HL-60 (cell line): ENCODE results near the gene DHRS1.

Source experiments
- DNase-seq, 2 experiments: peaks; one replicate each; pipeline ENCODE4 v3.0.0-alpha.2; 2010 to 2020; ENCODE audit warnings: low read depth in 1 of 2, low spot score in 1 of 2
- H3K27ac ChIP-seq: fragments of 250-450 bp; sonication (Bioruptor Pico); replicated peaks from 2 replicates; pipeline ENCODE4 v1.5.1; 2020; ENCODE audit warnings: mild to moderate bottlenecking, moderate library complexity
- H3K27me3 ChIP-seq: fragments of 250-450 bp; sonication (Bioruptor Pico); 2 replicates; pipeline ENCODE4 v1.5.1; 2021; ENCODE audit warnings: mild to moderate bottlenecking, moderate library complexity; ENCODE audit not compliant: insufficient read depth, poor library complexity, severe bottlenecking
- H3K4me3 ChIP-seq: replicated peaks from 2 replicates; pipeline ENCODE4 v1.5.1; 2011; ENCODE audit warnings: mild to moderate bottlenecking, control low read depth, low read length; ENCODE audit not compliant: insufficient read depth
- GABPA ChIP-seq: IDR thresholded peaks from 2 replicates; pipeline ENCODE4 v1.6.1; 2012; ENCODE audit warnings: low read depth
- POLR2AphosphoS5 ChIP-seq: IDR thresholded peaks from 2 replicates; pipeline ENCODE4 v1.6.1; 2012; ENCODE audit warnings: low read depth
- SPI1 ChIP-seq: IDR thresholded peaks from 2 replicates; pipeline ENCODE4 v1.6.1; 2012; ENCODE audit warnings: low read depth, mild to moderate bottlenecking, borderline replicate concordance
- TF ChIP-seq, protein P1 (sequence below): IDR thresholded peaks from 2 replicates; pipeline ENCODE4 v1.6.1; 2012; ENCODE audit warnings: low read depth; ENCODE audit not compliant: insufficient replicate concordance
- TF ChIP-seq, protein P2 (sequence below): IDR thresholded peaks from one replicate; pipeline ENCODE4 v1.5.1; 2011; ENCODE audit warnings: low read length, control low read depth, inconsistent platforms; ENCODE audit not compliant: insufficient read depth

Gene DHRS1

DNA sequence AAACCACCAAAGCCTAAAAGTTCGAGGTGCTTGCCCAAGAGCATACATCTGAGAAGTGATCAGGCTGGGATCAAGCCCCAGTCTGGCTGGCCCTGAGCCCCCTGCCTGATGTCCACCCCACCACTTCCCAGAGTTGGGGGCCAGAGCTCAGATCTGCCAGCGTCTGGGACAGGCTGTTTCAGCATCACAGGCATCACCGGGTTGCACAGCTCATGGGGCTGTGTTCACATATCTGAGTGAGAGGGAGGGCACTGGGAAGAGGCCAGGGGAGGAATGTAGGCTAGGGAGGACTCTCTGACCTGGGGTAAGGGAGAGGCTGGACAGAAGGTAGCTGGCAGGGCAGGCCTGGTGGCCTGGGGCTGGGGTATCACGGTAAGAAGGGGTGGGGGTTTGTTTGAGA, 42.6 kb downstream of the DHRS1 start:
- H3K27ac ChIP-seq = no peak overlapping the region
- H3K27me3 ChIP-seq = no peaks in the 10 kb centered on the region
- H3K4me3 ChIP-seq = no peak overlapping the region
- TF ChIP-seq, protein P1, sequence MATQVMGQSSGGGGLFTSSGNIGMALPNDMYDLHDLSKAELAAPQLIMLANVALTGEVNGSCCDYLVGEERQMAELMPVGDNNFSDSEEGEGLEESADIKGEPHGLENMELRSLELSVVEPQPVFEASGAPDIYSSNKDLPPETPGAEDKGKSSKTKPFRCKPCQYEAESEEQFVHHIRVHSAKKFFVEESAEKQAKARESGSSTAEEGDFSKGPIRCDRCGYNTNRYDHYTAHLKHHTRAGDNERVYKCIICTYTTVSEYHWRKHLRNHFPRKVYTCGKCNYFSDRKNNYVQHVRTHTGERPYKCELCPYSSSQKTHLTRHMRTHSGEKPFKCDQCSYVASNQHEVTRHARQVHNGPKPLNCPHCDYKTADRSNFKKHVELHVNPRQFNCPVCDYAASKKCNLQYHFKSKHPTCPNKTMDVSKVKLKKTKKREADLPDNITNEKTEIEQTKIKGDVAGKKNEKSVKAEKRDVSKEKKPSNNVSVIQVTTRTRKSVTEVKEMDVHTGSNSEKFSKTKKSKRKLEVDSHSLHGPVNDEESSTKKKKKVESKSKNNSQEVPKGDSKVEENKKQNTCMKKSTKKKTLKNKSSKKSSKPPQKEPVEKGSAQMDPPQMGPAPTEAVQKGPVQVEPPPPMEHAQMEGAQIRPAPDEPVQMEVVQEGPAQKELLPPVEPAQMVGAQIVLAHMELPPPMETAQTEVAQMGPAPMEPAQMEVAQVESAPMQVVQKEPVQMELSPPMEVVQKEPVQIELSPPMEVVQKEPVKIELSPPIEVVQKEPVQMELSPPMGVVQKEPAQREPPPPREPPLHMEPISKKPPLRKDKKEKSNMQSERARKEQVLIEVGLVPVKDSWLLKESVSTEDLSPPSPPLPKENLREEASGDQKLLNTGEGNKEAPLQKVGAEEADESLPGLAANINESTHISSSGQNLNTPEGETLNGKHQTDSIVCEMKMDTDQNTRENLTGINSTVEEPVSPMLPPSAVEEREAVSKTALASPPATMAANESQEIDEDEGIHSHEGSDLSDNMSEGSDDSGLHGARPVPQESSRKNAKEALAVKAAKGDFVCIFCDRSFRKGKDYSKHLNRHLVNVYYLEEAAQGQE = no peak
- no peak for TF ChIP-seq SPI1
- TF ChIP-seq, protein P2, sequence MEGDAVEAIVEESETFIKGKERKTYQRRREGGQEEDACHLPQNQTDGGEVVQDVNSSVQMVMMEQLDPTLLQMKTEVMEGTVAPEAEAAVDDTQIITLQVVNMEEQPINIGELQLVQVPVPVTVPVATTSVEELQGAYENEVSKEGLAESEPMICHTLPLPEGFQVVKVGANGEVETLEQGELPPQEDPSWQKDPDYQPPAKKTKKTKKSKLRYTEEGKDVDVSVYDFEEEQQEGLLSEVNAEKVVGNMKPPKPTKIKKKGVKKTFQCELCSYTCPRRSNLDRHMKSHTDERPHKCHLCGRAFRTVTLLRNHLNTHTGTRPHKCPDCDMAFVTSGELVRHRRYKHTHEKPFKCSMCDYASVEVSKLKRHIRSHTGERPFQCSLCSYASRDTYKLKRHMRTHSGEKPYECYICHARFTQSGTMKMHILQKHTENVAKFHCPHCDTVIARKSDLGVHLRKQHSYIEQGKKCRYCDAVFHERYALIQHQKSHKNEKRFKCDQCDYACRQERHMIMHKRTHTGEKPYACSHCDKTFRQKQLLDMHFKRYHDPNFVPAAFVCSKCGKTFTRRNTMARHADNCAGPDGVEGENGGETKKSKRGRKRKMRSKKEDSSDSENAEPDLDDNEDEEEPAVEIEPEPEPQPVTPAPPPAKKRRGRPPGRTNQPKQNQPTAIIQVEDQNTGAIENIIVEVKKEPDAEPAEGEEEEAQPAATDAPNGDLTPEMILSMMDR = no peak
- no peak for DNase-seq

DNA sequence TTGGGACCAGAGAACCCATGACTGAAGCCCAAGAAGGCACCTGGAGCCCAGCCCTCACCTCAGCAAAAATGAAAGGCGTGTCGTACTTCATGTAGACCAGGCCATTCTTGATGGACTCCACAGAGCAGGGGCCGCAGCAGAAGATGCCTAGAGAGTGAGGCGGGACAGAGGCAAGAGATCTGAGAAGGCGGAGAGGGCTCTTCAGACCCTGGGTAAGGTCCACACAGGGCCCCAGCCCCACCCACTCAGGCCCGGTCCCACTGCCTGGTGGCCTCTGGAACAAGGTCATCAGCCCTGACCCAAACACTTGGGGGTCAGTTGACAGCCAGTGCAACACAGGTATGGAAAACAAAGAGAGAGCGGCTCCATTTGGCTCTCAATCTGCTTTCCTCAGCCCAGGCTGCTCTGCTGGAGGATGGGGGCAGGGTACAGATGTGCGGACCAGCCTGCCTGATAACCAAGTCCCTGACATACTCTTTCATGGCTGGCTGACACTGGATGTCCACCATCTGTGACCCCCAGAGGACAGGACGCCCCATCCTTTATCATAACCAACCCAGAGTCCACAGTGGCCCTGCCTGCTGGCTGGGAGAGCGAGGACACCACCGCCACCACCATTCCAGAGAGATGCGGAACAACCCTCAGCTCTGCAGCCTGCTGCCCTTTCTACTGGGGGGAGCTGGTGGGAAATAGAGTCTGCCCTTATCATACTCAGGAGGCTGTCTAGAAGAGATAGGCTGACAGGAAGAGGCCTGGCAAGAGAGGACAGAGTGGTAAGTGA, 43.5 kb downstream of the DHRS1 start:
- Histone ChIP-seq H3K27me3 (no peaks in the 10 kb centered on the region), H3K27ac (no peak overlapping the region), H3K4me3 (no peak overlapping the region)
- no peak for DNase-seq
- TF ChIP-seq, protein P2 = no peak
- TF ChIP-seq GABPA (no peak), POLR2AphosphoS5 (no peak), SPI1 (no peak)
- TF ChIP-seq, protein P1 = no peak

DNA sequence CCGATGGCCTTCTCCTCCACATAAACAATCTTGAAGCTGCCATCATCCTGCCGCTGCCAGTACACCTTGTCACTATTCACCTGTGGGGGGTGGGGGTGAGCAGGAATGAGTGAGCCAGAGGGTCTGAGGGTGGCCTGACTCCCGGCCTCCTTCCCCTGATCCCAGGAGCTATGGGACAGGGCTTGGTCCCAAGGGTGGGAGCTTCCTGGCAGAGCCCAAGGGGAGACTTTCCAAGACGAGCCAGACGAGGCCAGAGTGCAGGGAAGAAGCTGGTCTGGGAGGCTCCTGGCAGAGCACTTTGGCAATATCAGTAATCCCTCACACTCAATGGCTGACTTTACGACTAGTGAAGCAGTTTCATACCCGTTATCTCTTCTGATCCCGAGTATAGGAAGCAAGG, 44.1 kb downstream of the DHRS1 start:
- TF ChIP-seq, protein P2 = no peak
- no peak for TF ChIP-seq SPI1
- TF ChIP-seq GABPA = no peak
- TF ChIP-seq, protein P1 = no peak
- TF ChIP-seq POLR2AphosphoS5 = no peak
- H3K4me3 ChIP-seq = no peak overlapping the region
- DNase-seq = no peak
- no peak overlapping the region for H3K27ac ChIP-seq
- H3K27me3 ChIP-seq = no peaks in the 10 kb centered on the region
